Measurements from ENCODE around the gene AAMP.
"Not testable (repeated sequence)": the region's sequence is repeated elsewhere in the genome, so short reads cannot be mapped to it uniquely, and the experiment has no call there.

GRCh38 chr2:218314764-218315163 is 44.8 kb upstream of the AAMP start:
- TF ChIP-seq, protein P1, sequence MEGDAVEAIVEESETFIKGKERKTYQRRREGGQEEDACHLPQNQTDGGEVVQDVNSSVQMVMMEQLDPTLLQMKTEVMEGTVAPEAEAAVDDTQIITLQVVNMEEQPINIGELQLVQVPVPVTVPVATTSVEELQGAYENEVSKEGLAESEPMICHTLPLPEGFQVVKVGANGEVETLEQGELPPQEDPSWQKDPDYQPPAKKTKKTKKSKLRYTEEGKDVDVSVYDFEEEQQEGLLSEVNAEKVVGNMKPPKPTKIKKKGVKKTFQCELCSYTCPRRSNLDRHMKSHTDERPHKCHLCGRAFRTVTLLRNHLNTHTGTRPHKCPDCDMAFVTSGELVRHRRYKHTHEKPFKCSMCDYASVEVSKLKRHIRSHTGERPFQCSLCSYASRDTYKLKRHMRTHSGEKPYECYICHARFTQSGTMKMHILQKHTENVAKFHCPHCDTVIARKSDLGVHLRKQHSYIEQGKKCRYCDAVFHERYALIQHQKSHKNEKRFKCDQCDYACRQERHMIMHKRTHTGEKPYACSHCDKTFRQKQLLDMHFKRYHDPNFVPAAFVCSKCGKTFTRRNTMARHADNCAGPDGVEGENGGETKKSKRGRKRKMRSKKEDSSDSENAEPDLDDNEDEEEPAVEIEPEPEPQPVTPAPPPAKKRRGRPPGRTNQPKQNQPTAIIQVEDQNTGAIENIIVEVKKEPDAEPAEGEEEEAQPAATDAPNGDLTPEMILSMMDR (IDR thresholded peaks at IDR 0.05) = not testable (repeated sequence)
- TF ChIP-seq POLR2A (IDR thresholded peaks at IDR 0.05) = not testable (repeated sequence)

Measured in testis (tissue), 2 donors.